ENCODE measurements around the gene NELL1.

NELL1 gene

GRCh38 chr11:21421711-21422329 lies 752.4 kb downstream of the NELL1 start:
- Histone ChIP-seq H3K27ac (ENCODE audit: low read depth, low read length) (no peak overlapping the region), H3K4me1 (ENCODE audit: control insufficient read depth in 1 of 2, insufficient read depth in 2 of 2, low read length in 2 of 2) (no peaks in the 10 kb centered on the region), H3K27me3 (ENCODE audit: control insufficient read depth in 1 of 2, insufficient read depth in 2 of 2, low read length in 2 of 2) (no peaks in the 10 kb centered on the region), H3K4me3 (ENCODE audit: low read depth in 1 of 2, low read length in 2 of 2) (no peak overlapping the region), H3K9ac (ENCODE audit: low read depth in 1 of 2, low read length in 2 of 2) (no peak overlapping the region), H3K36me3 (ENCODE audit: control insufficient read depth in 1 of 2, insufficient read depth in 2 of 2, low read length in 2 of 2) (no peaks in the 10 kb centered on the region), H3K9me3 (ENCODE audit: control insufficient read depth in 1 of 2, low read length in 2 of 2) (no peaks in the 10 kb centered on the region)

GRCh38 chr11:21426931-21427330 lies 757.5 kb downstream of the NELL1 start:
- Histone ChIP-seq H3K4me3 (ENCODE audit: low read depth in 1 of 2, low read length in 2 of 2) (no peak overlapping the region), H3K9me3 (ENCODE audit: control insufficient read depth in 1 of 2, low read length in 2 of 2) (no peaks in the 10 kb centered on the region), H3K27me3 (ENCODE audit: control insufficient read depth in 1 of 2, insufficient read depth in 2 of 2, low read length in 2 of 2) (no peaks in the 10 kb centered on the region), H3K9ac (ENCODE audit: low read depth in 1 of 2, low read length in 2 of 2) (no peak overlapping the region), H3K4me1 (ENCODE audit: control insufficient read depth in 1 of 2, insufficient read depth in 2 of 2, low read length in 2 of 2) (no peaks in the 10 kb centered on the region), H3K36me3 (ENCODE audit: control insufficient read depth in 1 of 2, insufficient read depth in 2 of 2, low read length in 2 of 2) (no peaks in the 10 kb centered on the region), H3K27ac (ENCODE audit: low read depth, low read length) (no peak overlapping the region)

GRCh38 chr11:21427726-21428125 lies 758.3 kb downstream of the NELL1 start:
- Histone ChIP-seq H3K27ac (ENCODE audit: low read depth, low read length) (no peak overlapping the region), H3K9ac (ENCODE audit: low read depth in 1 of 2, low read length in 2 of 2) (no peak overlapping the region)

GRCh38 chr11:21428796-21429195 lies 759.4 kb downstream of the NELL1 start:
- Histone ChIP-seq H3K9ac (ENCODE audit: low read depth in 1 of 2, low read length in 2 of 2) (no peak overlapping the region), H3K4me3 (ENCODE audit: low read depth in 1 of 2, low read length in 2 of 2) (no peak overlapping the region), H3K9me3 (ENCODE audit: control insufficient read depth in 1 of 2, low read length in 2 of 2) (no peaks in the 10 kb centered on the region), H3K27ac (ENCODE audit: low read depth, low read length) (no peak overlapping the region), H3K27me3 (ENCODE audit: control insufficient read depth in 1 of 2, insufficient read depth in 2 of 2, low read length in 2 of 2) (no peaks in the 10 kb centered on the region), H3K36me3 (ENCODE audit: control insufficient read depth in 1 of 2, insufficient read depth in 2 of 2, low read length in 2 of 2) (no peaks in the 10 kb centered on the region), H3K4me1 (ENCODE audit: control insufficient read depth in 1 of 2, insufficient read depth in 2 of 2, low read length in 2 of 2) (no peaks in the 10 kb centered on the region)

More at GRCh38 chr11:21427726-21428125, 758.3 kb downstream of the NELL1 start:
- Histone ChIP-seq H3K27me3 (ENCODE audit: control insufficient read depth in 1 of 2, insufficient read depth in 2 of 2, low read length in 2 of 2) (no peaks in the 10 kb centered on the region), H3K4me1 (ENCODE audit: control insufficient read depth in 1 of 2, insufficient read depth in 2 of 2, low read length in 2 of 2) (no peaks in the 10 kb centered on the region), H3K36me3 (ENCODE audit: control insufficient read depth in 1 of 2, insufficient read depth in 2 of 2, low read length in 2 of 2) (no peaks in the 10 kb centered on the region), H3K9me3 (ENCODE audit: control insufficient read depth in 1 of 2, low read length in 2 of 2) (no peaks in the 10 kb centered on the region), H3K4me3 (ENCODE audit: low read depth in 1 of 2, low read length in 2 of 2) (no peak overlapping the region)

GRCh38 chr11:21429401-21429800 lies 760.0 kb downstream of the NELL1 start:
- Histone ChIP-seq H3K9ac (ENCODE audit: low read depth in 1 of 2, low read length in 2 of 2) (no peak overlapping the region), H3K36me3 (ENCODE audit: control insufficient read depth in 1 of 2, insufficient read depth in 2 of 2, low read length in 2 of 2) (no peaks in the 10 kb centered on the region), H3K27me3 (ENCODE audit: control insufficient read depth in 1 of 2, insufficient read depth in 2 of 2, low read length in 2 of 2) (no peaks in the 10 kb centered on the region), H3K9me3 (ENCODE audit: control insufficient read depth in 1 of 2, low read length in 2 of 2) (no peaks in the 10 kb centered on the region), H3K27ac (ENCODE audit: low read depth, low read length) (no peak overlapping the region), H3K4me3 (ENCODE audit: low read depth in 1 of 2, low read length in 2 of 2) (no peak overlapping the region), H3K4me1 (ENCODE audit: control insufficient read depth in 1 of 2, insufficient read depth in 2 of 2, low read length in 2 of 2) (no peaks in the 10 kb centered on the region)

GRCh38 chr11:21430537-21430936 lies 761.2 kb downstream of the NELL1 start:
- no peak overlapping the region for H3K9ac ChIP-seq (ENCODE audit: low read depth in 1 of 2, low read length in 2 of 2)
- H3K36me3 ChIP-seq (ENCODE audit: control insufficient read depth in 1 of 2, insufficient read depth in 2 of 2, low read length in 2 of 2): no peaks in the 10 kb centered on the region
- H3K4me3 ChIP-seq (ENCODE audit: low read depth in 1 of 2, low read length in 2 of 2): no peak overlapping the region
- H3K4me1 ChIP-seq (ENCODE audit: control insufficient read depth in 1 of 2, insufficient read depth in 2 of 2, low read length in 2 of 2): no peaks in the 10 kb centered on the region
- no peak overlapping the region for H3K27ac ChIP-seq (ENCODE audit: low read depth, low read length)
- no peaks in the 10 kb centered on the region for H3K9me3 ChIP-seq (ENCODE audit: control insufficient read depth in 1 of 2, low read length in 2 of 2)
- H3K27me3 ChIP-seq (ENCODE audit: control insufficient read depth in 1 of 2, insufficient read depth in 2 of 2, low read length in 2 of 2): no peaks in the 10 kb centered on the region

- H3K4me1 ChIP-seq (ENCODE audit: control insufficient read depth in 1 of 2, insufficient read depth in 2 of 2, low read length in 2 of 2): no peaks in the 10 kb centered on the region
- H3K9ac ChIP-seq (ENCODE audit: low read depth in 1 of 2, low read length in 2 of 2): no peak overlapping the region
- H3K9me3 ChIP-seq (ENCODE audit: control insufficient read depth in 1 of 2, low read length in 2 of 2): peaks cover 0 to 13% of the 10 kb centered on the region in 2 donors
- no peak overlapping the region for H3K4me3 ChIP-seq (ENCODE audit: low read depth in 1 of 2, low read length in 2 of 2)
- H3K36me3 ChIP-seq (ENCODE audit: control insufficient read depth in 1 of 2, insufficient read depth in 2 of 2, low read length in 2 of 2): no peaks in the 10 kb centered on the region
- no peaks in the 10 kb centered on the region for H3K27me3 ChIP-seq (ENCODE audit: control insufficient read depth in 1 of 2, insufficient read depth in 2 of 2, low read length in 2 of 2)
- no peak overlapping the region for H3K27ac ChIP-seq (ENCODE audit: low read depth, low read length)
Measured at GRCh38 chr11:21446939-21447590, 777.7 kb downstream of the NELL1 start.

- H3K27me3 ChIP-seq (ENCODE audit: control insufficient read depth in 1 of 2, insufficient read depth in 2 of 2, low read length in 2 of 2): no peaks in the 10 kb centered on the region
- H3K9ac ChIP-seq (ENCODE audit: low read depth in 1 of 2, low read length in 2 of 2): no peak overlapping the region
- H3K9me3 ChIP-seq (ENCODE audit: control insufficient read depth in 1 of 2, low read length in 2 of 2): peaks cover 0 to 13% of the 10 kb centered on the region in 2 donors
- no peak overlapping the region for H3K27ac ChIP-seq (ENCODE audit: low read depth, low read length)
- H3K36me3 ChIP-seq (ENCODE audit: control insufficient read depth in 1 of 2, insufficient read depth in 2 of 2, low read length in 2 of 2): no peaks in the 10 kb centered on the region
- H3K4me3 ChIP-seq (ENCODE audit: low read depth in 1 of 2, low read length in 2 of 2): no peak overlapping the region
- H3K4me1 ChIP-seq (ENCODE audit: control insufficient read depth in 1 of 2, insufficient read depth in 2 of 2, low read length in 2 of 2): no peaks in the 10 kb centered on the region
Measured at GRCh38 chr11:21447871-21448270, 778.5 kb downstream of the NELL1 start.

GRCh38 chr11:21456186-21456585 lies 786.8 kb downstream of the NELL1 start:
- Histone ChIP-seq H3K4me1 (ENCODE audit: control insufficient read depth in 1 of 2, insufficient read depth in 2 of 2, low read length in 2 of 2) (no peaks in the 10 kb centered on the region), H3K36me3 (ENCODE audit: control insufficient read depth in 1 of 2, insufficient read depth in 2 of 2, low read length in 2 of 2) (no peaks in the 10 kb centered on the region), H3K9ac (ENCODE audit: low read depth in 1 of 2, low read length in 2 of 2) (no peak overlapping the region), H3K9me3 (ENCODE audit: control insufficient read depth in 1 of 2, low read length in 2 of 2) (no peaks in the 10 kb centered on the region), H3K27me3 (ENCODE audit: control insufficient read depth in 1 of 2, insufficient read depth in 2 of 2, low read length in 2 of 2) (no peaks in the 10 kb centered on the region), H3K4me3 (ENCODE audit: low read depth in 1 of 2, low read length in 2 of 2) (no peak overlapping the region), H3K27ac (ENCODE audit: low read depth, low read length) (no peak overlapping the region)

GRCh38 chr11:21460082-21460481 lies 790.7 kb downstream of the NELL1 start:
- Histone ChIP-seq H3K9me3 (ENCODE audit: control insufficient read depth in 1 of 2, low read length in 2 of 2) (peaks cover 0 to 4% of the 10 kb centered on the region in 2 donors), H3K36me3 (ENCODE audit: control insufficient read depth in 1 of 2, insufficient read depth in 2 of 2, low read length in 2 of 2) (no peaks in the 10 kb centered on the region), H3K9ac (ENCODE audit: low read depth in 1 of 2, low read length in 2 of 2) (no peak overlapping the region), H3K4me3 (ENCODE audit: low read depth in 1 of 2, low read length in 2 of 2) (no peak overlapping the region), H3K27ac (ENCODE audit: low read depth, low read length) (no peak overlapping the region), H3K27me3 (ENCODE audit: control insufficient read depth in 1 of 2, insufficient read depth in 2 of 2, low read length in 2 of 2) (no peaks in the 10 kb centered on the region), H3K4me1 (ENCODE audit: control insufficient read depth in 1 of 2, insufficient read depth in 2 of 2, low read length in 2 of 2) (no peaks in the 10 kb centered on the region)

Data from duodenal mucosa (tissue), 2 donors.